Measurements from ENCODE around the gene PPP3R2.

PPP3R2 gene, protein sequence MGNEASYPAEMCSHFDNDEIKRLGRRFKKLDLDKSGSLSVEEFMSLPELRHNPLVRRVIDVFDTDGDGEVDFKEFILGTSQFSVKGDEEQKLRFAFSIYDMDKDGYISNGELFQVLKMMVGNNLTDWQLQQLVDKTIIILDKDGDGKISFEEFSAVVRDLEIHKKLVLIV

DNA sequence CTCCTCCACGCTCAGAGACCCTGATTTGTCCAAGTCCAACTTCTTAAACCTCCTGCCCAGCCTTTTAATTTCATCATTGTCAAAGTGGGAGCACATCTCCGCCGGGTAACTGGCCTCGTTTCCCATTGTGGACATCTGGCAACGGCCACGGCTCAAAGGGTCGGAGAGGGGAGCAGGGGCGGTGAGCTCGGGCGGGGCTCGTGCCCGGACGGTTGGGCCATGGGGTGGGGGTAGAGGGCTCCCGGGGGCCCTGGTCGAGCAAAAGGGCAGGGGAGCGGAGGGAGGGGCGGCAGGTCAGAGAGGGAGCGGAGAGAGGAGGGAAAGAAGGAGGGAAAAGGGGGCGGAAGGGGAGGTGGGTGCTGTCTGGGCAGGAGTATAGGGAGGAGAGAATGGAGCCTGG, at the start of gene PPP3R2:
Gene PPP3R2, minus strand, starts transcription at position 174 of the 400 bp plus-strand sequence. Its CDS starts 48 bp downstream, at position 126.
- Histone ChIP-seq H3K9me3 (ENCODE audit: low read length) (no peaks in the 10 kb centered on the region), H3K27ac (ENCODE audit: low read depth, low read length) (no peak within 1 kb of the TSS), H3K4me3 (ENCODE audit: low read depth in 1 of 2, low read length in 2 of 2) (no peak within 1 kb of the TSS), H3K27me3 (ENCODE audit: control insufficient read depth in 1 of 2, insufficient read depth in 2 of 2, low read length in 2 of 2) (no peaks in the 10 kb centered on the region), H3K9ac (ENCODE audit: low read length) (no peak within 1 kb of the TSS), H3K36me3 (ENCODE audit: insufficient read depth, low read length) (no peaks in the 10 kb centered on the region), H3K4me1 (ENCODE audit: insufficient read depth, low read length) (no peaks in the 10 kb centered on the region)

DNA sequence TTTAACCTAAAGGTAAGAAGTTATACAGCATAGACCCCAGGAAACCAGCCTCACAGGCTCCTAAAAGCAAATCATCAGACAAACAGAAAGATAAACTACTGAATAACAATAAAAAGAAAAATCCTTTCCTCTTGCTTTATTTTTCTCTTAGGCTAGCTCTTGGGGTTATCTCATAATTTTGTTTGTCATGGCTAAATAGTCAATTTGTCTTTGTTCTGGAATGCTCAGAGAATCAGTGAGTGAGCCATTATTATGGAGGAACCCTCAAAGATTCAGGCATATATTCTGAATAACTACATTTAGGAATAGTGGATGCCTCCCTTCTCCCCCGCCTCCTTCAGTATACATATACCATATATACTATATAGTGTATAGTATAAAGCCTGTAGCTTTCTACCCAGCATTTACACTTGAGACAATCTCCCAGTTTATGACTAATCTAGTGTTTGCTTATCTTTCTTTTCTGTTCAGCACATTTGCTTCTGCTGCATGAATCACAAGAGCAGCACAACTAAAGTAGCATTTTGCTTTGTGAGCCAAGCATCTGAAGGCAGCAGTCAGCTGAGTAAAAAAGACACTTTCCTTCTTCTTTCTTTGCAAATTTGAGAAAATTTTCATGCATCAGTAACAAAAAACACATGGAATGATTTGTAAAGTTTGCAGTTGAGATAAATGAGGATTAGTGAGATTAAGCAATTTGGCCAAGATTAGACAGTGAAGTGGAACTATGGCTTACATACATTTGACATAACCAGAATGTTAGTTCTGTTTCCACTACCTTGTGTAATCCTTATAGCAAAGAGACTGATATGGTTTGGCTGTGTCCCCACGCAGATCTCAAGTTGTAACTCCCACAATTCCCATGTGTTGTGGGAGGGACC, 45.3 kb upstream of the PPP3R2 start:
- no peak overlapping the region for H3K9ac ChIP-seq (ENCODE audit: low read length)
- H3K27me3 ChIP-seq (ENCODE audit: control insufficient read depth in 1 of 2, insufficient read depth in 2 of 2, low read length in 2 of 2) = no peaks in the 10 kb centered on the region
- no peaks in the 10 kb centered on the region for H3K9me3 ChIP-seq (ENCODE audit: low read length)
- H3K4me3 ChIP-seq (ENCODE audit: low read depth in 1 of 2, low read length in 2 of 2) = no peak overlapping the region
- no peaks in the 10 kb centered on the region for H3K36me3 ChIP-seq (ENCODE audit: insufficient read depth, low read length)
- H3K4me1 ChIP-seq (ENCODE audit: insufficient read depth, low read length) = peaks cover 11% of the 10 kb centered on the region
- H3K27ac ChIP-seq (ENCODE audit: low read depth, low read length) = no peak overlapping the region

- Histone ChIP-seq H3K9ac (ENCODE audit: low read length) (no peak overlapping the region), H3K4me1 (ENCODE audit: insufficient read depth, low read length) (peaks cover 11% of the 10 kb centered on the region), H3K36me3 (ENCODE audit: insufficient read depth, low read length) (no peaks in the 10 kb centered on the region), H3K27me3 (ENCODE audit: control insufficient read depth in 1 of 2, insufficient read depth in 2 of 2, low read length in 2 of 2) (no peaks in the 10 kb centered on the region), H3K4me3 (ENCODE audit: low read depth in 1 of 2, low read length in 2 of 2) (no peak overlapping the region), H3K27ac (ENCODE audit: low read depth, low read length) (no peak overlapping the region), H3K9me3 (ENCODE audit: low read length) (no peaks in the 10 kb centered on the region)
Measured at GRCh38 chr9:101639311-101639710, 44.5 kb upstream of the PPP3R2 start.

DNA sequence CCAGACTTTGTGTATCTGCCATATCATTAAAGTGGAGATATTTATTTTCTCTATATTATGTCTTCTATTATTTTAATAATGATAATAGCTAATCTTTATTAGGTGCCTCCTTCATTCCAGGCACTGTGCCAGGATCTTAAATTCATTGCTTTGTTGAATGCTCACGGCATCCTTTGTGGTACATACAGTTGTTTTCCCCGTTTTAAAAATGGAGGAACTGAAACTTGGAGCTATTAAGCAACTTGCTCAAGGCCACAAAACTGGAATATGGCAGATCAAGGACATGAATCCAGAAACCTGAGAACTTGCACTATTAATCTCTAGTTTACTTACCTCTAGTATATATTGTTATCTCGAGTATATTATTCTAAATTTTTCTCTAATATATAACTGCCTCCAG, 41.5 kb upstream of the PPP3R2 start:
- Histone ChIP-seq H3K27me3 (ENCODE audit: control insufficient read depth in 1 of 2, insufficient read depth in 2 of 2, low read length in 2 of 2) (no peaks in the 10 kb centered on the region), H3K9me3 (ENCODE audit: low read length) (no peaks in the 10 kb centered on the region), H3K4me1 (ENCODE audit: insufficient read depth, low read length) (peaks cover 11% of the 10 kb centered on the region), H3K27ac (ENCODE audit: low read depth, low read length) (no peak overlapping the region), H3K36me3 (ENCODE audit: insufficient read depth, low read length) (no peaks in the 10 kb centered on the region), H3K9ac (ENCODE audit: low read length) (no peak overlapping the region), H3K4me3 (ENCODE audit: low read depth in 1 of 2, low read length in 2 of 2) (no peak overlapping the region)

DNA sequence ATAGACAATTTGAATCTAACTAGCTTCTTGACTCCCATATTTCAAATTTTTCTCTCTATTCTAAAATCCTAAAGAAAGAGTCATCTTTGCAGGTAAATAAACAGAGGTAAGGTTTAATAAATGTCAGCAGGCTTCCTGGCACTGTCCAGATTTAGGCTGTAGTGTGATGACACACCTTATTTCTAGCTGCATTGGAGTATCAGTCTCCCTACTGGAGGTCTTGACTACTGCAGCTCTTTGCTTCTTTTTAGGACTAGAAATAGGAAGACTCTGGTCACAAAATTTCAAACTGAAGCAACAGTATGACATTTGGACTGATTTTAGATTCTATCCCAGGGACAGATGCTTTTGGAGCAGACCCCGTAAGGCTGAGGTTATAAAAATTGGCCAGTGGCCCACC, 40.7 kb upstream of the PPP3R2 start:
- peaks cover 11% of the 10 kb centered on the region for H3K4me1 ChIP-seq (ENCODE audit: insufficient read depth, low read length)
- H3K36me3 ChIP-seq (ENCODE audit: insufficient read depth, low read length) = no peaks in the 10 kb centered on the region

DNA sequence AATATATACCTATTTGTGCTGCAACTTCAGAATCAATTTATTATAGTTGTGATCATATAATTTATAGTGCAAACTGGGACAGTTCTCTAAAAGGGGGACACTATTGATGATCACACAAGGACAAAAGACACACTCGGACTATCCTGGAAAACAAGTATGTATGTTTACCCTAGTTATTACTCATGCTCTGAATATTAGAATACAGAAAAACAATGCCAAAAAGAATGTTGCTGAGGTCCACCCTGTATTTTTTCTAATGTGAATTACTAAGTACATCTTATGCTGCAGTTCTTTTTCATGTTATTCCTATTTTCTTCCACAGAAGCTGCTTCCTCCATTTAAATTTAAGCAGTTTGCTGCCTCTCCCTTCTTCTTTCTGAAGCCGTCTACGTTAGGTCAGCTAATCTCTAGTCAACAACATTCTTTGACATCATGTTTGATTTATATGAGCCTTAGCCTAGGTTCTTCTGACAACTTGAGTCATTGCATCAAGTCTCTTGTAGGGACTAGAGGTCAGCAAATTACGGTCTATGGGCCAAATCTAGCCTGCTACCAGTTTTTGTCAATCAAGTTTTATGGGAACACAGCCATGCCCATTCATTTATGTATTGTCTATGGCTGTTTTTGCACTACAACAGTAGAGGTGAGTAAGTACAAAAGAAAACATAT, 40.1 kb upstream of the PPP3R2 start:
- Histone ChIP-seq H3K27me3 (ENCODE audit: control insufficient read depth in 1 of 2, insufficient read depth in 2 of 2, low read length in 2 of 2) (no peaks in the 10 kb centered on the region), H3K4me1 (ENCODE audit: insufficient read depth, low read length) (peaks cover 9% of the 10 kb centered on the region), H3K27ac (ENCODE audit: low read depth, low read length) (no peak overlapping the region), H3K36me3 (ENCODE audit: insufficient read depth, low read length) (no peaks in the 10 kb centered on the region), H3K9me3 (ENCODE audit: low read length) (no peaks in the 10 kb centered on the region), H3K4me3 (ENCODE audit: low read depth in 1 of 2, low read length in 2 of 2) (no peak overlapping the region), H3K9ac (ENCODE audit: low read length) (no peak overlapping the region)

More for the DNA sequence above, 40.7 kb upstream of the PPP3R2 start:
- Histone ChIP-seq H3K4me3 (ENCODE audit: low read depth in 1 of 2, low read length in 2 of 2) (no peak overlapping the region), H3K27ac (ENCODE audit: low read depth, low read length) (no peak overlapping the region), H3K27me3 (ENCODE audit: control insufficient read depth in 1 of 2, insufficient read depth in 2 of 2, low read length in 2 of 2) (no peaks in the 10 kb centered on the region), H3K9me3 (ENCODE audit: low read length) (no peaks in the 10 kb centered on the region), H3K9ac (ENCODE audit: low read length) (no peak overlapping the region)

GRCh38 chr9:101632611-101633010, 37.8 kb upstream of the PPP3R2 start:
- Histone ChIP-seq H3K36me3 (ENCODE audit: insufficient read depth, low read length) (no peaks in the 10 kb centered on the region), H3K27ac (ENCODE audit: low read depth, low read length) (no peak overlapping the region), H3K9me3 (ENCODE audit: low read length) (no peaks in the 10 kb centered on the region), H3K4me1 (ENCODE audit: insufficient read depth, low read length) (no peaks in the 10 kb centered on the region), H3K9ac (ENCODE audit: low read length) (no peak overlapping the region), H3K4me3 (ENCODE audit: low read depth in 1 of 2, low read length in 2 of 2) (no peak overlapping the region), H3K27me3 (ENCODE audit: control insufficient read depth in 1 of 2, insufficient read depth in 2 of 2, low read length in 2 of 2) (no peaks in the 10 kb centered on the region)

DNA sequence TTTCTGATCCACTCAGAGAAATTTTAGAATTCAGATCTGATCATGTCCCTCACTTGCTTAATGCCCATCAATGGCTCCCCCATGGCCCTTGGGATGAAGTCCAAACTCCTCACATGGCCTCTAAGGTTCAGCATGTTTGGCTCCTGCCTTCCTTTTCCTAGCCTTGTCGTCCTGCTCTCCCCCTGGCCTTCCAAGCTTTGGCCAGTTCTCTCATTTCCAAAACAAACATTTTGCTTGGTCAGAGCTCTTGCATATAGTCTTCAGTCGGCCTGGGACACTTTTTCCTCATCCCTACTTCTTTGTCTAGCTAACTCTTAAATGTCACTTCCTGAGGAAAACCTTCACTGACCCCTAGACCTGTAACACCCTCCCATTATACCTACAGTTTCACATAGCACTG, 37.1 kb upstream of the PPP3R2 start:
- Histone ChIP-seq H3K27ac (ENCODE audit: low read depth, low read length) (no peak overlapping the region), H3K27me3 (ENCODE audit: control insufficient read depth in 1 of 2, insufficient read depth in 2 of 2, low read length in 2 of 2) (no peaks in the 10 kb centered on the region), H3K36me3 (ENCODE audit: insufficient read depth, low read length) (no peaks in the 10 kb centered on the region), H3K9ac (ENCODE audit: low read length) (no peak overlapping the region), H3K4me1 (ENCODE audit: insufficient read depth, low read length) (no peaks in the 10 kb centered on the region), H3K9me3 (ENCODE audit: low read length) (no peaks in the 10 kb centered on the region), H3K4me3 (ENCODE audit: low read depth in 1 of 2, low read length in 2 of 2) (no peak overlapping the region)

DNA sequence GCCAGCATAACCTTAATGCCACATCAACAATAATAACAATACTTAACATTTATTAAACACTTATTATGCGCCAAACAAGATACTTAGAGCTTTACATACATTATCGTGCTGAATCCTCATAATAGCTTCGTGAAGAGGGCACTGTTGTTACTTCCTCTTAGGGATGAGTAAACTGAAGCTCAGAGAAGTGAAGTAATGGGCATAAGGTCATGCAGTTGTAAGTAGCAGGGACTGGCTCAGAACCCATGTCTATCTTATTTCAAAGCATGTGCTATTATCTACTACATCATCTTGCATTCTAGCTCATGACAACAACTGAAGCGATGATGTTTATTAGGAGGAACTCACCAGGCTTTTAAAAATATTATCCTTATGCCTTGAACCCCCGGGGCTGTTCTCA, 34.9 kb upstream of the PPP3R2 start:
- H3K9me3 ChIP-seq (ENCODE audit: low read length) = no peaks in the 10 kb centered on the region
- H3K4me1 ChIP-seq (ENCODE audit: insufficient read depth, low read length) = no peaks in the 10 kb centered on the region
- H3K36me3 ChIP-seq (ENCODE audit: insufficient read depth, low read length) = no peaks in the 10 kb centered on the region
- no peaks in the 10 kb centered on the region for H3K27me3 ChIP-seq (ENCODE audit: control insufficient read depth in 1 of 2, insufficient read depth in 2 of 2, low read length in 2 of 2)
- H3K9ac ChIP-seq (ENCODE audit: low read length) = no peak overlapping the region
- H3K4me3 ChIP-seq (ENCODE audit: low read depth in 1 of 2, low read length in 2 of 2) = no peak overlapping the region
- H3K27ac ChIP-seq (ENCODE audit: low read depth, low read length) = no peak overlapping the region

- Histone ChIP-seq H3K27ac (ENCODE audit: low read depth, low read length) (no peak overlapping the region), H3K36me3 (ENCODE audit: insufficient read depth, low read length) (no peaks in the 10 kb centered on the region), H3K9ac (ENCODE audit: low read length) (no peak overlapping the region), H3K9me3 (ENCODE audit: low read length) (no peaks in the 10 kb centered on the region), H3K4me1 (ENCODE audit: insufficient read depth, low read length) (no peaks in the 10 kb centered on the region), H3K4me3 (ENCODE audit: low read depth in 1 of 2, low read length in 2 of 2) (no peak overlapping the region), H3K27me3 (ENCODE audit: control insufficient read depth in 1 of 2, insufficient read depth in 2 of 2, low read length in 2 of 2) (no peaks in the 10 kb centered on the region)
Measured at GRCh38 chr9:101628173-101628572, 33.4 kb upstream of the PPP3R2 start.

DNA sequence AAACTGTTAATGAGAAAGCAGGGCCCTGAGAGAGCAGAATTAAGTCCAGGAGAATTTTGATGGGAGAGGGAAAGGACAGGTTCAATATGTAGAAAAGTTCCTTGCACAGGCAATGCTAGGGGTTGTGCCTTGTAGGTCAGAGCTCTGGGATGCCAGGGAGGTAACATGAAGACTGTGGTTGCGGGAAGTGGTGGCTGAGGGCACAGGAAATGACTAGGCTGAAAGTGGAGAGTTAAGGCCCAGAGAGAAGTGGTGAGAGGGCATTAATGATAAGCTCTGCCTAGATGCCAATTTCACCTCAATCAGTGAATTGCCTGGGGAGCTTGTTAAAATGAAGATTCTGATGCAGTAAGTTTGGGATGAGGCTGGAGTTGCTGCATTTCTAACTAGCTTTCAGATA, 31.5 kb upstream of the PPP3R2 start:
- Histone ChIP-seq H3K9me3 (ENCODE audit: low read length) (no peaks in the 10 kb centered on the region), H3K27me3 (ENCODE audit: control insufficient read depth in 1 of 2, insufficient read depth in 2 of 2, low read length in 2 of 2) (no peaks in the 10 kb centered on the region), H3K9ac (ENCODE audit: low read length) (no peak overlapping the region), H3K4me1 (ENCODE audit: insufficient read depth, low read length) (no peaks in the 10 kb centered on the region), H3K4me3 (ENCODE audit: low read depth in 1 of 2, low read length in 2 of 2) (no peak overlapping the region), H3K36me3 (ENCODE audit: insufficient read depth, low read length) (no peaks in the 10 kb centered on the region), H3K27ac (ENCODE audit: low read depth, low read length) (no peak overlapping the region)
